Fibroblast of gingiva (primary cell): ENCODE measurements around the gene DCAF11.
A peak's percentile ranks its signal among the peaks of the same experiment; 100 is the strongest.
"Not testable (repeated sequence)": the region's sequence is repeated elsewhere in the genome, so short reads cannot be mapped to it uniquely, and the experiment has no call there.

ENCODE experiments used
- DNase-seq: peaks from one replicate; pipeline ENCODE4 v3.0.0-alpha.2; 2011; ENCODE audit warnings: low read depth

Gene DCAF11

GRCh38 chr14:24096545-24097181 lies 17.9 kb upstream of the DCAF11 start:
- no peak for DNase-seq

DNA sequence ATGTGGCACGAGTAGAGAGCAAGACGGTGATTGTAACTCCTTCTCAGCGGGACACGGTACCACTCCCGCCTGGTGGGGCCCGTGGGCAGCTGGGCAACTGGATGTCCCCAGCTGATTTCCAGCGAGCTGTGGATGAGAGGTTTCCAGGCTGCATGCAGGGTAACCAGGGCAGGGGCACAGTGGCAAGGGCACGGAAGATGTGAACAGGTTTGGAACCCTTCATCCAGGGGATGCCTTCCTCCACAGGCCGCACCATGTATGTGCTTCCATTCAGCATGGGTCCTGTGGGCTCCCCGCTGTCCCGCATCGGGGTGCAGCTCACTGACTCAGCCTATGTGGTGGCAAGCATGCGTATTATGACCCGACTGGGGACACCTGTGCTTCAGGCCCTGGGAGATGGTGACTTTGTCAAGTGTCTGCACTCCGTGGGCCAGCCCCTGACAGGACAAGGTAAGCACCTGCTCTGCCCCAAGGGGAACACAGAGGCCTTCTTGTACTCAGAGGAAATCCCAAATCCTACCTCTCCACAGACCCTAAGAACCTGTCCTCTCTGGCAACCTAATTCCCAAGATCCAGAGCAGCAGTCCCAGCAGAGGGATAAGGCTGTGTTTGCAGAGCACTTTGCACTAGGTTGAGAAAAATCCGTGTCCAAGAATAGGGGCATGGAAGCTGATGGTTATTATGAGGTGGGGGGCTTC lies 16.2 kb upstream of the DCAF11 start:
- DNase-seq = no peak

DNA sequence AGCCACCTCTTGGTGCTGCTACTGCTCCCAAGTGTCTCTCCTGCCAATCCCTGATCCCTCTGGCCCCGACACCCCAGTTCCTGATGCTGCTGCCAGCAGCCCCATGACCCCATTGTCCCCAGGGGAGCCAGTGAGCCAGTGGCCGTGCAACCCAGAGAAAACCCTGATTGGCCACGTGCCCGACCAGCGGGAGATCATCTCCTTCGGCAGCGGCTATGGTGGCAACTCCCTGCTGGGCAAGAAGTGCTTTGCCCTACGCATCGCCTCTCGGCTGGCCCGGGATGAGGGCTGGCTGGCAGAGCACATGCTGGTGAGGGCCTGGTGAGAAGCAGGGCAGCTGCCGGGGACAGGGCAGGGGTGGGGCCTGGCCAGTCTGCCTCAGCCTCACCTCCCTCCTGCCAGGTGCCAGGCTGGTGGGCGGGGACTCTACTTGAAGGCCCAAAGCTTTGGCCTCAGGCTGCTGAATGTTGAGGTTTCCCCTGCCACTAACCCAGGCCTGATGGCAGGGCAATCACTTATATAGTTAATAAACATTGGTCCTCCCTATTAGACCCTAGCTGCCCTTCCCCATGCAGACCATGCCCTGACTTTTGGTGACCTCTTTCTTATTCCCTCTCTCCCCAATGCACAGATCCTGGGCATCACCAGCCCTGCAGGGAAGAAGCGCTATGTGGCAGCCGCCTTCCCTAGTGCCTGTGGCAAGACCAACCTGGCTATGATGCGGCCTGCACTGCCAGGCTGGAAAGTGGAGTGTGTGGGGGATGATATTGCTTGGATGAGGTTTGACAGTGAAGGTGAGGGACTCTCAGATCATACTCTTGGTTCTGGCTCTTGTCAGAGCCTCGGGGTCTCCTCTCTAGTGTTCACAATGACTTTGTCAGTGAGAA lies 15.4 kb upstream of the DCAF11 start:
- DNase-seq = no peak

- no peak for DNase-seq
Measured at GRCh38 chr14:24100197-24100981, 14.2 kb upstream of the DCAF11 start.

DNA sequence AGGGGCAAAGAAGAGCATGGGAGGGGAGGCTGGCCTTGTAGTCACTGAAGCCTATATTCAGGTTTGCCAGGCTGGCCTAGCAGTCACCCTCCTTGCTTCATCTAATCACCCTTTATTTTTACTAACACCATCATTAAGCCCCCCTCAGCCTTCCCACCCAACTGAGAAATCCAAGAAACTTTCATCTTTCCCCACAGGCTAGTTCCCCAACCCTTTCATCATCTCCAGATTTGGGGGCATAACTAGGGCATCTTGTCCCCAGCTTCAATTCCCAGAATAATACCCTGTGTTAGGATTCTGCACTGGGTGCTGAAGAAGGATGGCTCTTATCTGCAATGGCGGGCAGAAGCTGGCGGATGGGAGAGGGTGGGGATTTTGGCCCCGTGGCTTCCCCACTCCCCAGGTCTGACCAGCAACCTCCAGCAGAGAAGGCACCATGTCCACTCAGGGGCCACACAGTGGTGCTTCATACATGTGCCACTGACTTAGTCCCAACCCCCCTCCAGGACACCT lies 13.5 kb upstream of the DCAF11 start:
- DNase-seq = no peak

GRCh38 chr14:24102357-24103048 lies 12.1 kb upstream of the DCAF11 start:
- DNase-seq = no peak

GRCh38 chr14:24103451-24103850 lies 11.1 kb upstream of the DCAF11 start:
- no peak for DNase-seq

- DNase-seq = not testable (repeated sequence)
Measured at GRCh38 chr14:24105609-24106239, 8.9 kb upstream of the DCAF11 start.

- no peak for DNase-seq
Measured at GRCh38 chr14:24106672-24107271, 7.8 kb upstream of the DCAF11 start.

DNA sequence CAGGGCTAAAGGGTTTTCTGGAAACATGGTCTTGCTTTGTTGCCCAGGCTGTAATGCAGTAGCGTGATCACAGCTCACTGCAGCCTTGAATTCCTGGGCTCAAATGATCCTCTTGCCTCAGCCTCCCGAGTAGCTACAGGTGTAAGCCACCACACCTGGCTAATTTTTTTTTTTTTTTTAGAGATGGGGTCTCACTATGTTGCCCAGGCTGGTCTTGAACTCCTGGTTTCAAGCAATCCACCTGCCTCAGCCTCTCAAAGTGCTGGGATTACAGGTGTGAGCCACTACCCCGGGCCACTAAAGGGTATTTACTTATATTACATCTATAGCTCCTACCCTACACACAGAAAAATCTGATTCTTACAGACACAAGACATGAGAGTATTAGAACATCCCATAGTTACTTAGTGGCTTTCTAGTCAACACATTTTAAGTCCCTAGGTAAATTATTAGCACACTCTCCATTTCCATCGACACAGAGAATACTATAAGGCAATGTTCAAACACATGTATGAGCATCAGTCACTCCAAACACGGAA lies 6.2 kb upstream of the DCAF11 start:
- DNase-seq = no peak

GRCh38 chr14:24110060-24110459 lies 4.5 kb upstream of the DCAF11 start:
- DNase-seq = no peak

DNA sequence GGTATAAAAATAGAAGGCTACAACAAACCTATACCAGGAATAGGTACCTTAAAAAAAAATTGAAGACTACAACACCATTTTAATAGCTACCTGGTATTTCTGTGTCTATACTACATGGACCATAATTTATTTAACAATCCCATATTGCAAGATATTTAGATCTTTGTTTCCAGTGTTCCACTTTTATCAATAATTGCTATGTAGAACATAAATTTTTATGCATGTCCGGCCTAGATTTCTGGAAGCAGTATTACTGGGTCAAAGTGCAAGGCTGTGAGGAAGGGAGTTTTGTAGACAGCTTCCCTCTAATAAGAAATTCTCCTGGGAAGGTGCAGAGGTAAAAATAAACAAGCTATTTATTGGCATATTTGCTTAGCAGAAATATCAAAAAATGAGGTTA lies 4.1 kb upstream of the DCAF11 start:
- DNase-seq = no peak

- DNase-seq = no peak
Measured at GRCh38 chr14:24113379-24113800, 1.2 kb upstream of the DCAF11 start.

GRCh38 chr14:24113801-24114531 lies 611 bp upstream of the DCAF11 start:
- DNase-seq = peak; percentile 91

DNA sequence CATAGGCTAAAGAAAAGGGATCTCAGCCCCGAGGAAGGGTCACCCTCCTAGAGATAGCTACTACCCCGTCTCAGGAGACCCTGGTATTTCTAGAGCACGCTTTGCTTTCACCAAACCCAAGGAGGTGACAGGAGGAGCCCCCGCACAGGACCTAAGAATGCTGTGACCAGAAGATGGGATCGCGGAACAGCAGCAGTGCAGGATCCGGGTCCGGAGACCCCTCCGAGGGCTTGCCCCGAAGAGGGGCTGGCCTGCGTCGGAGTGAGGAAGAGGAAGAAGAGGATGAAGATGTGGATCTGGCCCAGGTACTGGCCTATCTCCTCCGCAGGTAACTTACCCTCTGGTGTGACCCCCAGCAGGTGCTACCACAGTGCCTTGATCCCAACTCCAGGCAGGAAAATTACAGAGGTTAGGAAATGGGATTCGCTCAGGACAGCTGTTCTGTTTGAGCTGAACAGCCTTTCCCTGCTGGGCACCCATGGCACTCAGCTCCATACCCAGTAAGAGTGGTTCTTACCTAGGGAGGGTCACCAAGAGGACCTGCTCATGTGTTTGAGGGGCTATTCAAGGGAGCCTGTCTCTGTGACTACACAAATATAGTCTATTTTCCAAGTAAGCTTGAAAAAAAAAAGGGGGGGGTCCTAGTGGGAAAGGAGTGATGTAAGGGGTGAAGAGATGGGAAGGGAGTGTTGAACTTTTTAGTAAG lies 998 bp downstream of the DCAF11 start:
- no peak for DNase-seq

GRCh38 chr14:24116128-24116814 lies 1.7 kb downstream of the DCAF11 start:
- no peak for DNase-seq

GRCh38 chr14:24117179-24117578 lies 2.6 kb downstream of the DCAF11 start:
- DNase-seq = no peak

DNA sequence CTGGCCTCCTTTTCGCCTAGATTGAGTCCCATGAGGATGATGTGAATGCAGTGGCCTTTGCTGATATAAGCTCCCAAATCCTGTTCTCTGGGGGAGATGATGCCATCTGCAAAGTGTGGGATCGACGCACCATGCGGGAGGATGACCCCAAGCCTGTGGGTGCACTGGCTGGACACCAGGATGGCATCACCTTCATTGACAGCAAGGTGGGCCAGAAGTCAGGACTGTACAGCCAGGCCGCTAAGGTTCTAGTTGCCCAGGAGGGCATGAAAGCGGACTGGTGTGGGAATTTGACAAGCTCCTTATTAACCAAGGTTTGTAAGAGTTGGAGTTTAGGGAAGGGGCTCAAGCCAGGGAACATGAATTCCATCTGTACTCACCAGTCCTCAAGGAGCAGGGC lies 5.1 kb downstream of the DCAF11 start:
- no peak for DNase-seq
